ENCODE data around the gene ANK2.

ANK2 gene

DNA sequence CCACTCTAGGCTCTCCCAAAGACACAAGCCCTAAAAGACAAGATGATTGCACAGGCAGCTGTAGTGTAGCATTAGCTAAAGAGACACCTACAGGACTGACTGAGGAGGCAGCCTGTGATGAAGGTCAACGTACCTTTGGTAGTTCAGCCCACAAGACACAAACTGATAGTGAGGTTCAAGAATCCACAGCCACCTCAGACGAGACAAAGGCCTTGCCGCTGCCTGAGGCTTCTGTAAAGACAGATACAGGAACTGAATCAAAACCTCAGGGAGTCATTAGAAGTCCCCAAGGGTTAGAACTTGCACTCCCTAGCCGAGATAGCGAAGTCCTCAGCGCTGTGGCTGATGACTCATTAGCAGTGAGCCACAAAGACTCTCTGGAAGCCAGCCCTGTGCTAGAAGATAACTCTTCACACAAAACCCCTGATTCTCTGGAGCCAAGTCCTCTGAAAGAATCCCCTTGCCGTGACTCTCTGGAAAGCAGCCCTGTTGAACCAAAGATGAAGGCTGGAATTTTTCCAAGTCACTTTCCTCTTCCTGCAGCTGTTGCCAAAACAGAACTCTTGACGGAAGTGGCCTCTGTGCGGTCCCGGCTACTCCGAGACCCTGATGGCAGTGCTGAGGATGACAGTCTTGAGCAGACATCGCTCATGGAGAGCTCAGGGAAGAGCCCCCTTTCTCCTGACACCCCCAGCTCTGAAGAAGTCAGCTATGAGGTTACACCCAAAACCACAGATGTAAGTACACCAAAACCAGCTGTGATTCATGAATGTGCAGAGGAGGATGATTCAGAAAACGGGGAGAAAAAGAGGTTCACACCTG, 306.3 kb downstream of the ANK2 start:
- peak; percentile 90 for DNase-seq

DNA sequence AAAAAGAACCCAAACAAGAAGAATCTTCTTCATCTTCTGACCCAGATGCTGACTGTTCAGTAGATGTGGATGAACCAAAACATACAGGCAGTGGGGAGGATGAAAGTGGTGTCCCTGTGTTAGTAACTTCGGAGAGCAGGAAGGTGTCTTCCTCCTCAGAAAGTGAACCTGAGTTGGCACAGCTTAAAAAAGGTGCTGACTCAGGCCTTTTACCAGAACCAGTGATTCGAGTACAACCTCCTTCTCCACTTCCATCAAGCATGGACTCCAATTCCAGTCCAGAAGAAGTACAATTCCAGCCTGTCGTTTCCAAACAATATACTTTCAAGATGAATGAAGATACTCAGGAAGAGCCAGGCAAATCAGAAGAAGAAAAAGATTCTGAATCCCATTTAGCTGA, 307.0 kb downstream of the ANK2 start:
- DNase-seq: no peak

DNA sequence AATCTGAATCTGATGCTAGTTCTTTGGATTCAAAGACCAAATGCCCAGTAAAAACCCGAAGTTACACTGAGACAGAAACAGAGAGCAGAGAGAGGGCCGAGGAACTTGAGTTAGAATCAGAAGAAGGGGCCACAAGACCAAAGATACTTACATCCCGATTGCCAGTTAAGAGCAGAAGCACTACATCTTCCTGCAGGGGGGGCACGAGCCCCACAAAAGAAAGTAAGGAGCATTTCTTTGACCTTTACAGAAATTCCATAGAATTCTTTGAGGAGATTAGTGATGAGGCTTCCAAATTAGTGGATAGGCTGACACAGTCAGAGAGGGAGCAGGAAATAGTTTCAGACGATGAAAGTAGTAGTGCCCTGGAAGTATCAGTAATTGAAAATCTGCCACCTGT, 309.3 kb downstream of the ANK2 start:
- DNase-seq: peak; percentile 19

DNA sequence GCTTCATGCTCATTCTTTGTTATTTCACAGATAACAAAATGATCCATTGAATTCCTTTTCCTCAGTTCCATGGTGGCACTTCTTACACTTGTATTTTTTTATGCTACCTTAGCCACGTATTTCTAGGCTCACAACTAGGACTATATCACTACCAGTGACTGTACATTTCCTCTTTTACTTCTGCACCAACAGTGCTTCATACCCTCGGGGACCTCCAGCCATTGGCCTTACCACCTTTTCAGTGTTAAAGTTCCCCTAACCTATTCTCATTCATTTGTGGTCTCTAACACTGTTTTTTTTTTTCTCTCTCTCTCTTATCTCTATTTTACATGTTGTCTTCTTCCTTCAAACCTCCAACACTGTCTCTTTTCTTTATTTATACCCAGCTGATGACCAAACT, 315.9 kb downstream of the ANK2 start:
- no peak for DNase-seq

DNA sequence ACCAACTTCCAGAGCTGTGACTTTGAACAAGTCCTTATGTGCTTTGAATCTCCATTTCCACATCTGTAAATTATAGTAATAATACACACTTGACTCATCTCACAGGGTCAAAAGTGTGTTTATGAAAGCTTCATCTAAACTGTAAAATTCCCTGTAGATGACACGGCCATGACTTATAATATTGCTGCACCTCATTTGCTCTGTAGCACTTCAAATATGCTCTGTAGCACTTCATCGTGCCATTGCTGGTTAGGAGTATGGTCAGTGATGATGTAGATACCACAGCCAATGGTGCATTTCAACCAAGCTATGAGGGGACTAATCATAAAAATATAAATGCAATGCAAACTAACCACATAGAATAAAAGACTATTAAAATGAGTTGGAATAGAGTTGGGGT, 318.6 kb downstream of the ANK2 start:
- DNase-seq: peak; percentile 77

DNA sequence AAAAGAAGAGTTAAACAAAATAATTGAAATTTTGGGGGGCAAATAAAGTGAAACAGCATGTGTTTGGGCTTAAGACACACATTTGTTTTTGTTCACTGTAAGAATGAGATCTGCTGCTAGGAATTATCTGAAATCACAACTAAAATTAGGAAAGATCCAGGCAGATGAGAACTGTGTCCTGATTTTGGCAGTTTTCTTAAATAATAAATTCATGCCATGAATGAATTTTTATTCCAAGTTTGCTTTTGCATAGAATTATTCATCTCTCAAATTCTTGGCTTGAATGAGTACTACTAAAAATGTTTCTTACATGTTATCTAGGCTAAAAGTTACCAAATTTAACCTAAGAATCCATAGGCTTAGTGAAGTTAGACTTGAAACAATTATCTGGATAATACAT, 321.7 kb downstream of the ANK2 start:
- no peak for DNase-seq

DNA sequence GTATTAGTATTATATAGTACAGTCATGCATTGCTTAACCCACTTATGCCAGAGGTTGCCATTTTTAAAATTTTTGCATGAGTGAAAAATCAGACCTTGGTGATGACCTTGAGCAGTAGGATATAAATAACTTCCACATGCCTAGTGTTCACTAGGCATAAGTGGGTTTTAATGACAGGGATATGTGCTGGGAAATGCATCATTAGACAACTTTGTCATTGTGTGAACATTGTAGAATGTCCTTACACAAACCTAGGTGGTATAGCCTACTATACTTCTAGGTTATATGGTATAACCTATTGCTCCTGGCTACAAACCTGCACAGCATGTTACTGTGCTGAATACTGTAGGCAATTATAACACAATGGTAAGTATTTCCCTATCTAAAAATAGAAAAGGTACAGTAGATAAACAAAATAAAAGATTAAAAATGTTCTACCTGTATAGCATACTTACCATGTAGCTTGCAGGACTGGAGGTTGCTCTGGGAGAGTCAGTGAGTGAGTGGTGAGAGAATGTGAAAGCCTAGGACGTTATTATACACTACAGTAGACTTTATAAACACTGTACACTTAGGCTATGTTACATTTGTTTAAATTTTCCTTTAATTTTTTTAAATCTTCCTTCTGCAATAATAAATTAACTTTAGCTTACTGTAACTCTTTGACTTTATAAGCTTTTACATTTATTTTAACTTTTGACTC, 326.7 kb downstream of the ANK2 start:
- DNase-seq: no peak

DNA sequence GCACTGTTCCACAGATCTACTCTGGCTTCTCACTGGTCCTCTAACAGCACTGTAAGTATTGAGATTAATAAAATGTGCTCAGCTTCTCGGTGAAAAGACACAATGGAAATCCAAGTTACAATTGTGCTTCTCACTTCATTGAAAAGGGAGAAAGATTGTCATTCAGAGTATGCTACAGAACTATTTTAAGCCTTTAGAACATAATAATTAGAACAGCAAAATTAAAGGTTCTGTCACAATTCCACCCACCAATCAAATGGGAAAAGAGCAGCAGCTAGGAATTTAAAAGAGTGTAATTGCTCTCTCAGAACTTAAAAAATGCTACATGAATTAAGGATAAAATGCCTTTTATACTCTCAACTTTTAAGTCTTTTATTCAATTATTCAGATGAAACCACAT, 329.4 kb downstream of the ANK2 start:
- no peak for DNase-seq

DNA sequence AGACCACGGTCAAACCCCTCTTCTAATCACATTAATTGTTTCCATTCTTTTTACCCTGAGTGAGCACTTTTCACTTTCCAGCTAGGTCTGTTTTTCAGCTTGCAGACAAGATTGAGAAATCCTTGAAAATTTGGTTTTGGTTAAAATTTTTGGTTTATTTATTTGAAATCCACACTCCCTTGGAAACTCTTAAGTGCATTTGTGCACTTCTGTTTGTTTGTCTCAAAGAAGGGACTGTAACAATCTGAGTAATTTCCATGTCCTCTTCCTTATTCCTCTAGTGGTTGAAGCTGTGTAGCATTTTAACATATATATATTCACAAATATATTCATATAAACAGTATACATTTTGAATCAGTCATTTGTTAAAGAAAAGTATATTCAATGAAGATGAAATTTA, 333.3 kb downstream of the ANK2 start:
- DNase-seq: no peak

DNA sequence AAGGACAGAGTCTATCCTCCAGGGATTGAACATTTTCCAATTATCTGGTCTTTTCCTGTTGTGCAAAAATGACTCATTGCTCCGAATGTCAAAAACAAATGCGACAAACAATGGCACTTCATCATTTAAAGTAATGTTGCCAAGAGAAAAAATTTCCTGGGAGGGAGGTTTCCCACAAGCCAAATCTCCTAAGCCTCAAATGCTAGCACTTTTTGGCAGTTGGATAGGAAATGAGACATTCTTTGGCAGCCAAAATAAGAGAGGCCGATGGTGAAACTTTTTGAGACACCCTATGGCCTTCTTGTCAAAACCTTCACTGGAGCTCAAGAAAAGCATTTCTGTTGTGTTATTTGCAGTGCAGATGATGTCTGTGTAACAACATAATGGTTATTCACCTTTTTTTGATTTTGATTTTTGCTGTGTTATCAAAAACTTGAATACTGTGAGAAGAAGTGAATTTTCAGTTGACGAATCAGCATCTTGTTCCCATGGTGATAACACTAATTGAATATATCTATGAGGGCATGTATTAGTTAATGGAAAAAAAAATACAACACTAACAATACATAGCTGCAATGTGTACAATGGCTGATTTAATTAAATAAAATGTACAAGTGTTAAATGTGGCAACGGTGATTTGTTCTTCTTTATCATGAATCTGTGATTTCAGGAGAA, 333.8 kb downstream of the ANK2 start:
- peak; percentile 61 for DNase-seq

DNA sequence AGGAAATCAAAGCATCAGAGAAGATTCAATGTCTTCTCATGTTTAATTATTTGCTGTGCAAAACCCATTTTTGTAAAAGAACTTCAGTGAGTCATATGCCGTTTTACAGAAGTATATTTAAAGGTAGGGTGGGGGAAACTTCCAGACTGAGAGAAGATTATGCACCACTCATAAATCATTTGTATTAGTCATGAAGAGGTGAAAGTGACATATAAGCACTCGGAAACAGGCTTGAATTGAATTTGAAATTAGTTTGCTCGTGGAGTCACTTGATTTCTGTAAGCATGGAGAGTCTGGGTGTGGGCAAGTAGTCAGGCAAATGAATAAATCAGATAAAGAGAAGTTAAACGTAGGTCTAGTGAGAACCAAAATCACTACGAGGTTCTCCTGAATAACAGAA, 335.1 kb downstream of the ANK2 start:
- peak; percentile 55 for DNase-seq

DNA sequence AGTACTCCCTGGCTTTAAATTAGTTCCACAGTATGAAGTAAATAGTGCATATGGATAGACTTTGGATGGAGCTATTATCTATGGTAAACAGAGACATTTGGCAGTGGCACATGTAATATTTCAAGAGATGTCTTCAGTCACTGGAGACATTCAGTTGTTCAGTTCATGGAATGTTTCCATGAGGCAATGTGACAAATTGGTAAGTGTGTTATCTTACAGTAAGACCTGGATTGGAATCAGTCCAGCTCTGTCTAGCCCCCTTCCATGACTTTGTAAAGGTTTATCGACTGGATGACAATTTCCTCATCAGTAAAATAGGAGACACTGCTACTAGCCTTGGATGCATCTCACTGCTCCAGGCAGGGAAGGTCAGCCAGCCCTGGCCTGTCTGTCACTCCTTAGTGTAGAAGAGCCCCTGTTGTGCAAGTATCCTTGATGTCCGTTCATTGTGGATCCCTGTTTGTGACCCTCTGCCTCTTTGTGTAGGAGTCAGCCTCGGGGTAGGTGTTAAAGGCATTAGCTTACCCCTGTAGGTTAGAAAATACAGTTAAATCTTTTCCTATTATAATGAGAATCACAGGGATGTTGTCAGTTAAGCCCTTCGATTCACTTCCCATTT, 335.9 kb downstream of the ANK2 start:
- no peak for DNase-seq

DNA sequence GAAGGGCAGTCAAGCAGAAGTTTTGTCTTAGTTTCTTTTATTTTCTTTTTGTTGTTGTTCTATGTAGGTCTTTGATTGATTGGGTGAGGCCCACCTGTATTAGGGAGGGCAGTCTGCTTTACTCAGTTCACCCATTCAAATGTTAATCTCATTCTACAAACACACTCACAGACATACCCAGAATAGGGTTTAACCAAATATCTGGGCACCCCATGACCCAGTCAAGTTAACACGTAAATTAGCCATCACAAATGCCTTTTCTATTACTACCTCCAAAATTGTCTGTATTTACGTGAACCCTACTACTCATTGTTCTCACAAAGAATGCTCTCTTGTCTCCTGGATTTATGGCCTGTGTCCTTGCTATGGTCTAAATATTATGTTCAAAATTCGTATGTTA, 339.7 kb downstream of the ANK2 start:
- DNase-seq: no peak

DNA sequence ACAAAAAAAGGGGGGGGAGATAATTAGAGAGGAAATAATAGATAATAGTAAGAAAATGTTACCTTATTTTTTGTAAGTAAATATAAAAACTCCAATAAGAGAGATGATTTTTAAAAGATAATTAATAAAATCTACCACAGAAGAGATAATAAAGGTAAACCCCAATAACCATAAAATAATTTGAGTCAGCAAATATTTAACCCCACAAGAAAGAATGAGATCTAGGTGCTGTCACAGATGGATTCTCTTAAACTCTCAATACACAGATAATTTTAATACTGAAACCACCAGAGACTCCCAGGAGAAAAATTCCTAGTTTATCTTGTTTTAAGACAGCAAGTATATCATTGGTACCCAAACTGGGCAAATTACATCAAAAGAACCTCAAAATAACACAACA, 341.4 kb downstream of the ANK2 start:
- DNase-seq: no peak

DNA sequence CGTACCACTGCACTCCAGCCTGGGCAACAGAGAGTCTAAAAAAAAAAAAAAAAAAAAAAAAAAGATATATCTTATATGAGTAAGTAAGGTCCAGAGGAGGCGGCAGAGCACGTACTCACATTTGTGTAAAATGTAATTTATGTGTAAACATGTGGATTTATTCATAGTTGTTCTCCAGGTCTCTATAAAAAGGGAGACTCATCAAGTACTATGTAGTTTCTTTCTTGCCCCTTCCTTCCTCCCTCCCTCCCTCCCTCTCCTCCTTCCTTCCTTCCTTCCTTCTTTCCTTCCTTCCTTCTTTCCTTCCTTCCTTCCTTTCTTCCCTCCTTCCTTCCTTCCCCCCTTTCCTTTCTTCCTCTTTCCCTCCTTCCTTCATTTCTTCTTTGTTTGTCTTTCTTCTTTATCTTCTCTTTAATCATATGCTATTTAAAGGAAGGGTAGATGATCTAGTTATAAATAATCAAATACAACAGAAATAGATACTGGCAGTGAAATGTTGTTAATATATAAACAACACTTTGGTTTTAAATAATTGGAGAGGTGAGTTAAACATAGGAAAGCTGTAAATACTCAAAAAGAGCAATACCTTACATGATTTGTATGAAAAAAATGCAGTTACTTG, 344.8 kb downstream of the ANK2 start:
- DNase-seq: no peak

DNA sequence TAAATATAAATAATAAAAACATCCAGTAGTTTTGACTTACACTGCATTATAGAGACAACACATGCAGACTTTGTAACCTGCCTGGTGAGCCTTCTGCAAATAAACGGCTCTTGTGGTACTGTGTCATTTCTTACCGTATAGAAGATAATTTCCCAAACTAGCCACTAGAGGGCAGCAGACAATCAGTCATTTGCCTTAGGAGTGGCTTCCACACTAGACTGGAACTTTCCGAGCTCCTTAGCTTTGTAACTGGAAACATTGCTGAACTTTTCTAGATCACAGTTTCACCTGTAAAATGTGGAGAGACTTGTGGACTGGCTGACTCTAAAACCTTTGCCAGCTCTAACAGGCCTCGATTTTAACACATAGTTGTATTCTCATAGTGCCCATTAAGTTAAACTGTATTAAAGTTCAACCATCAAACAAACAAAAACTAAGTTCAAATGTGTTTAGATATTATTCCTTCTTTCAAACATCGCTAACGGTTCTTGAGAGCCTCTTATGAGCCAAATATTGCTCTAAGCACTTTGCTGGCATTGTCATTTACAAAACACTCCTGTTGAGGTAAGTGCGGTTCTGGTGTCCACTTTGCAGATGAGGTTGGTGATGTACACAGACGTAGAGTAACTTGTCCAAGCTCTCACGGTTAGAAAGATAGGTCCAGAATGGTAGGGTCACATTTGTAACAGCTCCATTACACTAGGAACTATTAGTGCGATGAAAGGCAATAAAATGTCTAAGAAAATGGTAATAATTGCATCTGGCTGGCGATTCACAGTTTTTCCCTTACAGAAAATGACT, 345.5 kb downstream of the ANK2 start:
- peak; percentile 84 for DNase-seq

DNA sequence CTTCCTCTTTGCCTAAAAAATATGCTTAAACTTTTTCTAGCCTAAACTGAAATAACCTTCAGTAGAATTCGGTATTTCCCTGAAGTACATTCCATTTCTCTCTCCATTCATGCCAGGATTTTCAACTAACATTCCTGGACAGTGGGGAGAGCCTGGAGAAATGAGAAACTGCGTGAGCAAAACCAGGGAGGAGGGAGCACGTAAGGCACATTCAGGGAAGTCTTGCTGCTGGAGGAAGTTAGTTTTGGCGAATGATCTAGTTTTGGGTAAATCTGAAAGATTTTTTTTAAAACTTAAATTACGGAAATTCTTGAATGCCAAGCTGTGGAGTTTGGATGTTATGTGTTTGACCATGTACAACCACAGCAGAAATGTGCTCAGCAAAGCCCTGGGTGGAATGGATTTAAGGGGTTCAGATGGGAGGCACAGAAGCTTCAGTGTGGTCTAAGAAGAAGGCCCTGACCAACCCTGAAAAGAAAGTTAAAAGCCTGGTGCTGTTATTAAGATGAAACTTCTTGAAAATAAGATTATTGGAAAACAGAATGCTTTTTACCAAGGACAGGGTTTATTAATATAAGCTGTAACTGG, 347.8 kb downstream of the ANK2 start:
- DNase-seq: peak; percentile 57

DNA sequence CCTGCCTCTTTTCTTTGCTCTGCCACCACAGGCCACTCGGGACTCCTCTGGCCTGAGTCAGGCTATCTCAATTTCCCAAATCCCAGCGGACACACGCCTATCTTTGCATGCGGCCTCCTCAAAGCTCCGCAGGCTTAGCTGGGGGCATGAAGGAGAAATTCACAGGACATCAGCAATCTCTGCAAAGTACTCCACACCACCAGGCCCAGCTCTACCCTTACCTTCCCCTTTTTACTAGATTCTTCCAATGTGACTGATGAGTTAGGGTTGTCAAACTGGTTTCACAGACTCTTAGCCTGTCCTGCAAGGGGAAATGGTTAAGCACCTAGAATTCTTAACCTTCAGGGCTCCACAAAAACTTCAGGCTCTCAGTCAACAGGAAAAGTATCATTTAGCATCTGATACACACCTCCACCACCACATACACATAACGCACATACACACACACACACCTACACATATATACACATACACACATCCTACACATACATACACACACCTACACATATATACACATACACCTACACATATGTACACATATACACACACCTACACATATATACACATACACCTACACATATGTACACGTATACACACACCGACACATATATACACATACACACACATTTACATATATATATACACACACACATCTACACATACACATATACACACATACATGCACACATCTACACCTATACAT, 349.1 kb downstream of the ANK2 start:
- no peak for DNase-seq

DNA sequence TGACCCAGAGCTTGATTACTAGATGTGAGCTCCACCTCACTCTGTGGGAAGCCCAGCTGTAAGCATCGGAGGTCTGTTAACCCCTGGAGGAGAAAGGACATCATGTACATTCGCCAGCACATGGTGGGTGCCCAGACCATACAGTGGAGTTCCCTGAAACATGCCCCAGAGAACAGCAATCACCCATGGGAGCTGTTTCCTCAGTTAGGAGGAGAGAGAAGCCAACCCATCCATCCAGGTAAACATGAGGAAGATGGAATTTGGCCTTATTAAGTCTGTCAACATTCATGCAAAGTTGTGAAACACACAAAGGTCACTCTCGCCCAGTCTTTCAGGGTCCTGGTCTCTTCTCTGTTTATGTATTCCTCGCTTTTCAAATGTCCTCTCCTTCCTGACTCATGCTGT, 354.7 kb downstream of the ANK2 start:
- DNase-seq: no peak

DNA sequence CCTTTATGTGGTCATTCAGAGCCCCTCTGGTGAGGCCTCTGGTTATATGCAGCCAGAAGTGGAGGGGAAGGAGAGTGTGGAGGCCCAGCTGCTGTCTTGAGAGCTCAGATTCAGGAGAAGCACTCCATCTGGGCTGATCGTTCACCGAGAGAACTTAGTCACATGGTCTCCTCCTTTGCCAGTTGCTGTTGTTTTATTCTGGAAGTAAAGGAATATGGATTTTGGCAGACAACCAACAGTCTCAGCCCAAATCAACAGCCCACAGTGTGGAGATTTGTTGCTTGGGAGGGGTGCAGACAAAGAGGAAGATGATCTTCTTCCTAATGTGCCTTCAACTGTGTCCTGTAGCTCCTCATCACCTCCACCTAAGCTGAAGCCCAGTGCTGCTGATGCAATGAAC, 355.4 kb downstream of the ANK2 start:
- DNase-seq: no peak
